ENCODE results near the gene CCL3.
"Not testable (repeated sequence)": the region's sequence is repeated elsewhere in the genome, so short reads cannot be mapped to it uniquely, and the experiment has no call there.

Gene CCL3

DNA sequence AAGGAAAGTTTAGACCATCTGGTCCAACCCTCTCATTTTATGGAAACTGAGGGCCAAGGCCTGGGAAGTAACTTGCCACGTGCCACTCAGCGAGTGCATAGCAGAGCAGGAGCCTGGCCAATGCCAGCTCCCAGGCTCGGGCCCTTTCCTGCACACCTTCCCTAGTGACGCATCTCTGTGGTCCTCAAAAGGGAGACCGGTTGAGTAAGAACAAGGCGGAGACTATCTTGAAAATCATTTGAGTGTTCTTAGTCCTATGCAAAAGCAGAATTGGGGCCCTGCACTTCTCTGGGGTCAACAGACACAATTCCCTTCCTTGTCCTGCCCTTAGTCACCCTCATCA, 16.5 kb upstream of the CCL3 start:
- TF ChIP-seq, protein P1, sequence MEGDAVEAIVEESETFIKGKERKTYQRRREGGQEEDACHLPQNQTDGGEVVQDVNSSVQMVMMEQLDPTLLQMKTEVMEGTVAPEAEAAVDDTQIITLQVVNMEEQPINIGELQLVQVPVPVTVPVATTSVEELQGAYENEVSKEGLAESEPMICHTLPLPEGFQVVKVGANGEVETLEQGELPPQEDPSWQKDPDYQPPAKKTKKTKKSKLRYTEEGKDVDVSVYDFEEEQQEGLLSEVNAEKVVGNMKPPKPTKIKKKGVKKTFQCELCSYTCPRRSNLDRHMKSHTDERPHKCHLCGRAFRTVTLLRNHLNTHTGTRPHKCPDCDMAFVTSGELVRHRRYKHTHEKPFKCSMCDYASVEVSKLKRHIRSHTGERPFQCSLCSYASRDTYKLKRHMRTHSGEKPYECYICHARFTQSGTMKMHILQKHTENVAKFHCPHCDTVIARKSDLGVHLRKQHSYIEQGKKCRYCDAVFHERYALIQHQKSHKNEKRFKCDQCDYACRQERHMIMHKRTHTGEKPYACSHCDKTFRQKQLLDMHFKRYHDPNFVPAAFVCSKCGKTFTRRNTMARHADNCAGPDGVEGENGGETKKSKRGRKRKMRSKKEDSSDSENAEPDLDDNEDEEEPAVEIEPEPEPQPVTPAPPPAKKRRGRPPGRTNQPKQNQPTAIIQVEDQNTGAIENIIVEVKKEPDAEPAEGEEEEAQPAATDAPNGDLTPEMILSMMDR (IDR thresholded peaks at IDR 0.05), result no peak

DNA sequence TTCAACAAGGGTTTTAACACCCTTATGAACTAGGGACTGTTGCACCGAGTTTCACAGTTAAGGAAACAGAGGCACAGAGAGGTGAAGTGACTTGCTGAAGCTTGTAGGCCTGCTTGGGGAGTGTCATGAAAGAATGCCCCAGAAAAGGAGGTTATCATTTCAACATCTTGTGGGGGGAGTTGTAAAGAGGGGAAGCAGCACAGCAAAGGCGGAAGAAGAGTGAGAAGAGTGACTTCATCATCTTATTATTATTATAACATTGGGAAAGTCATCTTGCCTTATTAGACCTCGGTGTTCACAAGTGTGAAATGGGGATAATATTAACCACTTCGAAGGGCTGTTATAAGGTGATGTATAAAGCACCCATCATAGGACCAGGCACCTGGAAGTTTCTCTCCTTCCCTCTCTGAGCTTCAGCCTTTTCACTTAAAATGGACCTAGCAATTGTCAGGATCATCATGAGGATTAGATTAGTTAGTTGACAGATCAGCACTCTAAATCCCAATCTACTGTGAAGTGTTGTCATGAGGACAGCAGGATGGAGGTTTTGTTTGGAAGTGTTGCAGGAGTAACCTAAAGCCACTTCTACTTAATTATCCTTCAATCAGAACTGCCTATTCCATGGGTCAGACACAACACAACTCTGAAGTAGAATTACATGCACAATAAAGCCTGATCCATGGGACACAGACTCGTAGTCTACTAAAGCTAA, 16.0 kb upstream of the CCL3 start:
- TF ChIP-seq, protein P1 (IDR thresholded peaks at IDR 0.05), result no peak

DNA sequence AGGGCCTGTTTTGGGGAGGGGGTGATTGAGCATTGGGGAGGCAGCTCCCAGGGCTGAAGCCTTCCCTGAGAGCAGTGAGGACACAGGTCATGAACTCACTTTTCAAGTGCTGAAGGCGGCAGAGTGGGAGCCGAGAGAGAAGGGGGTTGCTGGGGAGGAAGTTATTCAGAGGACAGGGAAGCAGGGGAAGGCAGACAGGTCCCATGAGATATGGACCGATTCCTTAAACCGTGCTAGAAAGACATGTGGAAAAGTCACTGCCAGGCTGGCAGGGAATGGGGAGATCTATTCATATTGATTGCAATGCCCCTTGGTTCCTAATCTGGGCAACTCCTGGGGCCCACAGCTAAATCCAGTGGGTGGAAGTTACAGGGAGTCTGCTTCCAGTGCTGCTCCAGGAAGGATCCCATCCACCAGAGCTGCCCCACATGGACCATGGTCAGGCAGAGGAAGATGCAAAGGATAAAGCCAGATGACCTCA, 14.8 kb upstream of the CCL3 start:
- TF ChIP-seq, protein P1 (IDR thresholded peaks at IDR 0.05), result no peak

DNA sequence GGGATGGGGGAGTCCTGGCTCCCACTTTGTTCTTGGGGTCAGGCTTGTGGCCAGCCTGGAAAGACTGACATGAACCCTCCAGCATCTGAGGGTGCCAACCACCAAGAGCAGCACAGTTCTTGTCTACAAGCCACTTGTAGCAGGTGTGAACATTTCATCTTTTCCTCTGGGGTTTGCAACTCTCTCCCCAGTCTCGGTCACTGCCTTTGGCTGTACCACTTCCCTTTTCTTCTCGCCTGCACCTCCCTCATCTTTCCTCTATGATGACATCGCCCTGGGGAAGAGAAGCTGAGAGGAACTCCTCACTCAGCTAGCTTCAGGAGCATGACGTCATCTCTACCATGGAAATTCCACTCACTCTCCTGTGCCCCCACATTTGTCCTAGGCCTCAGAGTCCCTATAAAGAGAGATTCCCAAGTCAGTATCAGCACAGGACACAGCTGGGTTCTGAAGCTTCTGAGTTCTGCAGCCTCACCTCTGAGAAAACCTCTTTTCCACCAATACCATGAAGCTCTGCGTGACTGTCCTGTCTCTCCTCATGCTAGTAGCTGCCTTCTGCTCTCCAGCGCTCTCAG, 13.5 kb upstream of the CCL3 start, which contains the start of gene CCL4:
Gene CCL4, plus strand, starts transcription at position 427 of the 575 bp plus-strand sequence. Its CDS starts 79 bp downstream, at position 506.
- TF ChIP-seq, protein P1 (IDR thresholded peaks at IDR 0.05), result not testable (repeated sequence)

DNA sequence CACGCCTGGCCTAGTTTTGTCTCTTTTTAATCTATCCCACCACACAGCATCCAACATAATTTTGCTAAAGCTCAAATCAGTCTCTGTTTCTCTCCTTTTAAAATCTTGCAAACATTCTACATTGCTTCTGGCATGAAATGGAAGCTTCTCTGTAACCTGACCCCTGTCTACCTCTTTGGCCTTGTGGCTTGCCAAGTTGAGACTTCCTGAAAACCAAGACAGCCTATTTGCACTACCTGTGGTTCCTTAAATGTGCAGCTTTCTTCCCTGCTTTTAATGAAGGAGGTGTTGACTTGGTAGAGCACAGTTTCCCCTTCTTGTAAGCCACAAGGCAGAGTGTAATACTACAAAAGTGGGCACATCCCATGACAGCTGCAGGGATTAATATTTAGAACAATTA, 6.0 kb upstream of the CCL3 start:
- TF ChIP-seq, protein P1 (IDR thresholded peaks at IDR 0.05), result no peak

DNA sequence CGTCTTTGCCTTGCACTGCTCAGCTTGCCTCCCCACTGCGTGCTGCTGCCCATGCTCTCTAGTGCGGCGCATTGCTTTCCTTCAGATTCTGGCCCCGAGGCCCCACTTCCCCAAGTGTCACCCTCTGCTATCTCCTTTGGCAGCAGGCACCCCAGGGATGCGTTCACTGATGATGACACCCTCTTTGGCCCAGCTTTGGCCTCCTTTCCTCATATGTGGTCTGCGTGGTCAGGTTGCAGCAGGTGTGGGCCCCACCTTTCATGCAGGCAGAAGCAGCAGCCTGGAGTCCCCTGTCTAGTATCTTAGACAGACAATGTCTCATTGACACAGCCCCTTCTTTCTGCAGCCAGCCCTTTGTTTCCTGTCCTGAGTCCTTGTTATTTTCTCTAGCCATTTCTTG, 4.8 kb upstream of the CCL3 start:
- TF ChIP-seq, protein P1 (IDR thresholded peaks at IDR 0.05), result no peak

DNA sequence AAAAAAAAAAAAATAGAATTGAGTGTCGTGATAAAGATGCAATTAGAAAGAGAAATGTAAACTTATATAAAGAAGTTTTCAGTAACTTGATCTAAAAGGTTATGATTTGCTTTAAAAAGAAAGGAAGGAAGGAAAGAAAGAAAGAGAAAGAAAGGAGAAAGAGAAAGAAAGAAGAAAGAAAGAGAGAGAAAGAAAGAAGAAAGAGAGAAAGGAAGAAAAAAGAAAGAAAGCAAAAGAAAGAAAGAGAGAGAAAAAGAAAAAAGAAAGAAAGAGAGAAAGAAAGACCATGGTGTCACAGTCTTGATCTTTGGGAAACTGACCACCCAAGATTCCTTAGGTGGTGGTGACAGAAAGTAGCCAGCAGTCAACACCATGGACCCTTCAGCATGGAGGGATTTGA, 4.3 kb upstream of the CCL3 start:
- TF ChIP-seq, protein P1 (IDR thresholded peaks at IDR 0.05), result no peak
